Thoracic aorta (tissue), 2 donors: ENCODE results near the gene AP2M1. TPM values are rescaled to one million over a fixed set of nuclear protein-coding genes. Genes with fewer than 3 reads are reported as not detected.

Experiments used
- ATAC-seq: fragments of 150-250 bp; one replicate; pipeline ENCODE4 v1.8.0; 2017; ENCODE audit warnings: low read depth; ENCODE audit not compliant: insufficient number of reproducible peaks, low FRiP score
- DNase-seq: peaks from one replicate; pipeline ENCODE4 v3.0.0-alpha.2; 2020; ENCODE audit warnings: low spot score
- H3K27ac ChIP-seq, 2 donors: fragments of 200-600 bp; sonication (generic); 1 replicate in 1 of 2; 2 replicates in 1 of 2; pipeline ENCODE4 v1.5.1; 2016; ENCODE audit warnings: mild to moderate bottlenecking in 2 of 2, moderate library complexity in 2 of 2
- H3K27me3 ChIP-seq: fragments of 200-600 bp; sonication (generic); replicated peaks from 2 replicates; pipeline ENCODE4 v1.6.0; 2016; ENCODE audit warnings: mild to moderate bottlenecking; ENCODE audit not compliant: insufficient read depth
- H3K36me3 ChIP-seq: fragments of 200-600 bp; sonication (generic); one replicate; pipeline ENCODE4 v1.5.1; 2016
- H3K4me1 ChIP-seq, 2 donors: fragments of 200-600 bp; sonication (generic); 1 replicate in 1 of 2; 2 replicates in 1 of 2; pipeline versions ENCODE4 v1.5.1 to v1.6.0; 2016; ENCODE audit warnings: low read depth in 2 of 2, mild to moderate bottlenecking in 1 of 2; ENCODE audit not compliant: control insufficient read depth in 1 of 2
- H3K4me3 ChIP-seq: fragments of 200-600 bp; sonication (generic); 2 replicates; pipeline ENCODE4 v1.5.1; 2016; ENCODE audit warnings: mild to moderate bottlenecking
- H3K9me3 ChIP-seq: fragments of 200-600 bp; sonication (generic); 2 replicates; pipeline ENCODE4 v1.5.1; 2016
- CTCF ChIP-seq: fragments of 200-600 bp; sonication (generic); IDR thresholded peaks from one replicate; pipeline ENCODE4 v1.5.1; 2019; ENCODE audit warnings: antibody characterized with exemption
- total RNA-seq, 2 donors: library from RNA; depleted of rRNA; stranded (reverse); fragments of >200 nt; gene quantifications; one replicate each; pipeline versions ENCODE4 v1.1.0 to v1.2.3, GENCODE V29; 2016

AP2M1 gene
- total RNA-seq, 2 donors from 2014 or later, result 194 to 203 TPM

- no peaks in the 10 kb centered on the region for H3K9me3 ChIP-seq
- ATAC-seq (no peak), DNase-seq (no peak)
- peak overlapping the region; percentile 76 for H3K4me3 ChIP-seq
- no peak for TF ChIP-seq CTCF
- peaks cover 12 to 18% of the 10 kb centered on the region in 2 donors for H3K4me1 ChIP-seq
- H3K27ac ChIP-seq, result no peak overlapping the region
- no peaks in the 10 kb centered on the region for H3K36me3 ChIP-seq
- peaks cover 22% of the 10 kb centered on the region for H3K27me3 ChIP-seq
Measured at GRCh38 chr3:184230603-184231528, 56.2 kb downstream of the AP2M1 start.

GRCh38 chr3:184231671-184232070 lies 57.0 kb downstream of the AP2M1 start:
- peaks cover 12 to 18% of the 10 kb centered on the region in 2 donors for H3K4me1 ChIP-seq
- ATAC-seq, result no peak
- H3K27me3 ChIP-seq, result peaks cover 18% of the 10 kb centered on the region
- no peaks in the 10 kb centered on the region for H3K9me3 ChIP-seq
- TF ChIP-seq CTCF, result no peak
- H3K27ac ChIP-seq, result no peak overlapping the region
- no peak overlapping the region for H3K4me3 ChIP-seq
- DNase-seq, result no peak
- no peaks in the 10 kb centered on the region for H3K36me3 ChIP-seq

GRCh38 chr3:184233127-184233843 lies 58.6 kb downstream of the AP2M1 start:
- no peak overlapping the region for H3K4me3 ChIP-seq
- peaks cover 12 to 18% of the 10 kb centered on the region in 2 donors for H3K4me1 ChIP-seq
- H3K9me3 ChIP-seq, result no peaks in the 10 kb centered on the region
- ATAC-seq (no peak), DNase-seq (no peak)
- peaks cover 18% of the 10 kb centered on the region for H3K27me3 ChIP-seq
- no peak overlapping the region for H3K27ac ChIP-seq
- H3K36me3 ChIP-seq, result no peaks in the 10 kb centered on the region
- TF ChIP-seq CTCF, result no peak

Other genes starting within 250 kb of the AP2M1 start
- gene ABCC5, start 157.0 kb upstream of the AP2M1 start, total RNA-seq, result 10 to 100 TPM; 20.8 to 26.2 TPM
- not detected for gene HTR3D, start 143.1 kb upstream of the AP2M1 start, total RNA-seq
- gene HTR3C, start 121.8 kb upstream of the AP2M1 start, total RNA-seq, result not detected
- gene HTR3E, start 77.8 kb upstream of the AP2M1 start, total RNA-seq, result not detected
- 10 to 100 TPM; 38.7 to 39.7 TPM for gene EIF2B5, start 39.5 kb upstream of the AP2M1 start, total RNA-seq
- gene DVL3, start 19.5 kb upstream of the AP2M1 start, total RNA-seq, result 100 to 1,000 TPM in 1 of 2 donors, 10 to 100 TPM in 1; 50.5 to 102 TPM
- 10 to 100 TPM; 50.2 to 62.1 TPM for gene ABCF3, start 11.3 kb downstream of the AP2M1 start, total RNA-seq
- not detected for gene VWA5B2, start 54.7 kb downstream of the AP2M1 start, total RNA-seq
- gene ALG3, start 74.1 kb downstream of the AP2M1 start, total RNA-seq, result 10 to 100 TPM; 52.0 to 55.0 TPM
- 1 to 10 TPM; 3.8 to 4.0 TPM for gene EEF1AKMT4, start 74.8 kb downstream of the AP2M1 start, total RNA-seq
- not detected for gene CAMK2N2, start 86.7 kb downstream of the AP2M1 start, total RNA-seq
- not detected for gene ECE2, start 101.2 kb downstream of the AP2M1 start, total RNA-seq
- 100 to 1,000 TPM; 160 to 213 TPM for gene PSMD2, start 124.4 kb downstream of the AP2M1 start, total RNA-seq
- gene EIF4G1, start 139.8 kb downstream of the AP2M1 start, total RNA-seq, result 100 to 1,000 TPM; 254 to 334 TPM
- gene FAM131A, start 162.7 kb downstream of the AP2M1 start, total RNA-seq, result 10 to 100 TPM; 55.4 to 91.8 TPM
- 1 to 10 TPM; 4.3 to 8.0 TPM for gene CLCN2, start 186.8 kb downstream of the AP2M1 start, total RNA-seq
- 10 to 100 TPM; 49.5 to 53.7 TPM for gene POLR2H, start 186.9 kb downstream of the AP2M1 start, total RNA-seq
- gene THPO, start 203.4 kb downstream of the AP2M1 start, total RNA-seq, result 1 to 10 TPM in 1 of 2 donors, not detected in 1; 1.1 TPM
- gene CHRD, start 205.2 kb downstream of the AP2M1 start, total RNA-seq, result 10 to 100 TPM; 19.5 to 21.7 TPM